Heart right ventricle (tissue), 16 donors: ENCODE data around the gene KLC1. TPM values are rescaled to one million over a fixed set of nuclear protein-coding genes. Genes with fewer than 3 reads are reported as not detected.

ENCODE experiments used
- ATAC-seq, 8 donors: fragments of 200-7000 bp; cut with Tn5 transposase; one replicate each; pipeline ENCODE4 v1.9.1; 2020; ENCODE audit warnings: mild to moderate bottlenecking in 8 of 8, moderate library complexity in 8 of 8, moderate number of reproducible peaks in 1 of 8
- DNase-seq, 2 donors: peaks; one replicate each; pipeline ENCODE4 v3.0.0-alpha.2; 2020
- H3K27ac ChIP-seq, 10 donors: fragments of 200-600 bp; sonication (generic) in 2 of 10; one replicate each; pipeline versions ENCODE4 v1.5.0 to v1.8.0; 2020 to 2022; ENCODE audit warnings: mild to moderate bottlenecking in 3 of 10
- H3K27me3 ChIP-seq, 7 donors: fragments of 200-600 bp; one replicate each; pipeline ENCODE4 v1.8.0; 2021 to 2022; ENCODE audit warnings: mild to moderate bottlenecking in 2 of 7
- H3K36me3 ChIP-seq, 9 donors: fragments of 200-600 bp; sonication (generic) in 1 of 9; one replicate each; pipeline versions ENCODE4 v1.5.0 to v1.8.0; 2020 to 2022; ENCODE audit warnings: mild to moderate bottlenecking in 2 of 9
- H3K4me1 ChIP-seq, 9 donors: fragments of 200-600 bp; sonication (generic) in 1 of 9; one replicate each; pipeline versions ENCODE4 v1.5.0 to v1.8.0; 2020 to 2022; ENCODE audit warnings: mild to moderate bottlenecking in 4 of 9
- H3K4me3 ChIP-seq, 10 donors: fragments of 200-600 bp; sonication (generic) in 2 of 10; one replicate each; pipeline versions ENCODE4 v1.5.0 to v1.8.0; 2020 to 2022; ENCODE audit warnings: mild to moderate bottlenecking in 7 of 10, moderate library complexity in 2 of 10
- H3K9me3 ChIP-seq, 11 donors: fragments of 200-600 bp in 10 of 11; sonication (generic) in 2 of 11; one replicate each; pipeline versions ENCODE4 v1.5.0 to v1.8.0; 2013 to 2022; ENCODE audit warnings: mild to moderate bottlenecking in 2 of 11, control low read depth in 1 of 11, moderate library complexity in 1 of 11
- CTCF ChIP-seq, 9 donors: fragments of 200-600 bp; sonication (generic) in 2 of 9; IDR thresholded peaks; one replicate each; pipeline versions ENCODE4 v1.5.0 to v1.8.0; 2021 to 2022; ENCODE audit warnings: antibody characterized with exemption in 9 of 9, mild to moderate bottlenecking in 5 of 9, moderate library complexity in 1 of 9
- WGBS, 2 donors: extraction: QIAGEN DNeasy Blood & Tissue Kit; methylation state at CpG; one replicate each; pipeline ENCODE4 v1.1.7; 2013; ENCODE audit warnings: inconsistent platforms in 1 of 2; 5-methylcytosine and 5-hydroxymethylcytosine counted together
- intact Hi-C, 10 donors: fragments of 100-400 bp; cut with DNase I; formaldehyde crosslinking; loops; one replicate each; pipeline versions ENCODE4 v1.11.1 to v1.14.2; 2022
- polyA plus RNA-seq, 2 donors: library from polyadenylated mRNA; stranded (reverse); fragments of 200-250 nt; gene quantifications; one replicate each; pipeline ENCODE4 v1.2.3, GENCODE V29; 2013
- total RNA-seq, 10 donors: library from RNA; stranded (reverse); fragmentation: NEBNext Ultra II Directional in 3 of 10; extraction: Animal tissue kit (Norgen Biotek cat#: 25700) in 3 of 10; gene quantifications; one replicate each; pipeline versions ENCODE4 v1.2.1 to v1.2.4, GENCODE V29; 2021 to 2023
- donor health status: Arrhythmogenic right ventricular cardiomyopathy.
- donor health status: ischemic (EF 13 %, LVEDD 7.1; RV severe dilation, severe dysfunction).
- donor health status: healthy with polysubstance abuse.
- donor health status: DM: no; HTN: yes; CAD: no.
- donor health status: DM: no; HTN: no; CAD: no.
- donor health status: ischemic (EF 25% LVEDD 6.9; RV normal size, moderate dysfunction).
- donor health status: ischemic (EF 25% LVEDD 5.7; RV mildly dilated, moderate dysfunction).
- donor health status: healthy.
- donor health status: DM: yes; HTN: yes; CAD: no.
- donor health status: Ischemic cardiomyopathy.
- donor health status: ischemic (EF 35%, LVEDD 5.7; RV mildly dilated, moderate dysfunction).
- donor health status: nonischemic (EF 11% LVEDD 7.7; RV severe dilation, severe dysfunction).
- donor health status: DM: yes; HTN: yes; CAD: no.
- donor health status: PGD.
- donor health status: ischemic (EF 29% LVEDD 5.4; RV normal size, mild dysfunction).
- donor health status: nonischemic (EF 23%, LVEDD 6.1; RV moderate dilation, normal function).

The KLC1 gene
- total and polyA plus RNA-seq, 12 donors, result 123 to 220 (median 151) TPM

- DNase-seq, result peak in 1 of 2 donors; percentile 10
- intact Hi-C loops, result loop anchor here in 1 of 10 donors (10.0 kb wide), 1 partner anchor 128 kb away; no protein-coding TSS in a partner anchor
- Histone ChIP-seq H3K27me3 (no peaks in the 10 kb centered on the region), H3K4me3 (no peak overlapping the region), H3K36me3 (peaks cover 0 to 100% (median 19%) of the 10 kb centered on the region in 9 donors), H3K27ac (peak overlapping the region in 3 of 10 donors; percentile 4 to 83 (median 10)), H3K9me3 (no peaks in the 10 kb centered on the region), H3K4me1 (peaks cover 14 to 92% (median 51%) of the 10 kb centered on the region in 9 donors)
- 85 to 86% methylated on average over 29 of the region's 29 CpGs for WGBS, 2 donors
- no peak for ATAC-seq
- no peak for TF ChIP-seq CTCF (IDR thresholded peaks at IDR 0.05)
These were observed 73.8 kb downstream of the KLC1 start for GRCh38 chr14:103702497-103703432.

- Histone ChIP-seq H3K4me3 (no peak overlapping the region), H3K27me3 (no peaks in the 10 kb centered on the region), H3K36me3 (peaks cover 0 to 99% (median 19%) of the 10 kb centered on the region in 9 donors), H3K27ac (peak overlapping the region in 6 of 10 donors; percentile 9 to 76 (median 54)), H3K4me1 (peaks cover 14 to 89% (median 48%) of the 10 kb centered on the region in 9 donors), H3K9me3 (no peaks in the 10 kb centered on the region)
- WGBS, 2 donors, result 62 to 76% methylated on average over 24 of the region's 24 CpGs
- no peak for TF ChIP-seq CTCF (IDR thresholded peaks at IDR 0.05)
- intact Hi-C loops, result loop anchor here in 1 of 10 donors (10.0 kb wide), 1 partner anchor 129 kb away; no protein-coding TSS in a partner anchor
- ATAC-seq (no peak), DNase-seq (peak in 1 of 2 donors; percentile 6)
These were observed 74.7 kb downstream of the KLC1 start for GRCh38 chr14:103703433-103704385.

GRCh38 chr14:103704708-103705107, 75.7 kb downstream of the KLC1 start:
- H3K9me3 ChIP-seq, result no peaks in the 10 kb centered on the region
- peaks cover 14 to 89% (median 42%) of the 10 kb centered on the region in 9 donors for H3K4me1 ChIP-seq
- peak overlapping the region in 9 of 10 donors; percentile 10 to 76 (median 45) for H3K27ac ChIP-seq
- H3K36me3 ChIP-seq, result peaks cover 0 to 93% (median 19%) of the 10 kb centered on the region in 9 donors
- no peak overlapping the region for H3K4me3 ChIP-seq
- no peak for TF ChIP-seq CTCF (IDR thresholded peaks at IDR 0.05)
- 66 to 83% methylated on average over 13 of the region's 13 CpGs for WGBS, 2 donors
- DNase-seq (no peak), ATAC-seq (no peak)
- intact Hi-C loops, result loop anchor here in 1 of 10 donors (10.0 kb wide), 1 partner anchor 130 kb away; no protein-coding TSS in a partner anchor
- H3K27me3 ChIP-seq, result no peaks in the 10 kb centered on the region
